GM06990 (cell line): ENCODE data around the gene CDIP1.
A peak's percentile ranks its signal among the peaks of the same experiment; 100 is the strongest.

Experiments
- DNase-seq: peaks from one replicate; pipeline ENCODE4 v3.0.0-alpha.2; 2011; ENCODE audit not compliant: insufficient read length; ENCODE audit errors: extremely low read depth
- H3K27me3 ChIP-seq: replicated peaks from 2 replicates; pipeline ENCODE4 v1.6.0; 2011; ENCODE audit warnings: low read length; ENCODE audit not compliant: control insufficient read depth, insufficient read depth
- H3K36me3 ChIP-seq: 2 replicates; pipeline ENCODE4 v1.5.1; 2011; ENCODE audit warnings: low read length; ENCODE audit not compliant: control insufficient read depth, insufficient read depth
- H3K4me3 ChIP-seq: replicated peaks from 2 replicates; pipeline ENCODE4 v1.5.1; 2011; ENCODE audit warnings: low read depth, mild to moderate bottlenecking, control low read depth, low read length
- CTCF ChIP-seq: IDR thresholded peaks from 2 replicates; pipeline ENCODE4 v1.5.1; 2011; ENCODE audit warnings: low read length, control low read depth, mild to moderate bottlenecking, inconsistent platforms; ENCODE audit not compliant: insufficient read depth, poor library complexity, severe bottlenecking

Gene CDIP1

GRCh38 chr16:4537376-4538343 is 913 bp downstream of the CDIP1 start:
- TF ChIP-seq CTCF = no peak
- DNase-seq = no peak
- Histone ChIP-seq H3K4me3 (peak overlapping the region; percentile 14), H3K36me3 (no peaks in the 10 kb centered on the region), H3K27me3 (no peaks in the 10 kb centered on the region)

GRCh38 chr16:4536391-4537106 is 2.0 kb downstream of the CDIP1 start:
- no peak for DNase-seq
- no peak for TF ChIP-seq CTCF
- Histone ChIP-seq H3K27me3 (no peaks in the 10 kb centered on the region), H3K36me3 (no peaks in the 10 kb centered on the region), H3K4me3 (no peak overlapping the region)

GRCh38 chr16:4535627-4536108 is 2.9 kb downstream of the CDIP1 start:
- no peak for DNase-seq
- Histone ChIP-seq H3K36me3 (no peaks in the 10 kb centered on the region), H3K27me3 (no peaks in the 10 kb centered on the region), H3K4me3 (no peak overlapping the region)
- no peak for TF ChIP-seq CTCF

GRCh38 chr16:4534151-4534790 is 4.3 kb downstream of the CDIP1 start:
- TF ChIP-seq CTCF = no peak
- Histone ChIP-seq H3K4me3 (no peak overlapping the region), H3K27me3 (no peaks in the 10 kb centered on the region), H3K36me3 (no peaks in the 10 kb centered on the region)
- DNase-seq = no peak

- DNase-seq = no peak
- Histone ChIP-seq H3K4me3 (no peak overlapping the region), H3K36me3 (no peaks in the 10 kb centered on the region)
These were observed 5.1 kb downstream of the CDIP1 start for GRCh38 chr16:4533490-4533889.

More at GRCh38 chr16:4533490-4533889, 5.1 kb downstream of the CDIP1 start:
- no peak for TF ChIP-seq CTCF
- H3K27me3 ChIP-seq = no peaks in the 10 kb centered on the region
